HG02588 (cell line): ENCODE data around the gene ZNF57.
"Not testable (repeated sequence)": the region's sequence is repeated elsewhere in the genome, so short reads cannot be mapped to it uniquely, and the experiment has no call there.

Experiments
- ATAC-seq: cut with Tn5 transposase; IDR thresholded peaks from one replicate; pipeline ENCODE4 v1.9.1; 2021; ENCODE audit warnings: mild to moderate bottlenecking, moderate library complexity; ENCODE audit not compliant: unreplicated experiment

Gene ZNF57

DNA sequence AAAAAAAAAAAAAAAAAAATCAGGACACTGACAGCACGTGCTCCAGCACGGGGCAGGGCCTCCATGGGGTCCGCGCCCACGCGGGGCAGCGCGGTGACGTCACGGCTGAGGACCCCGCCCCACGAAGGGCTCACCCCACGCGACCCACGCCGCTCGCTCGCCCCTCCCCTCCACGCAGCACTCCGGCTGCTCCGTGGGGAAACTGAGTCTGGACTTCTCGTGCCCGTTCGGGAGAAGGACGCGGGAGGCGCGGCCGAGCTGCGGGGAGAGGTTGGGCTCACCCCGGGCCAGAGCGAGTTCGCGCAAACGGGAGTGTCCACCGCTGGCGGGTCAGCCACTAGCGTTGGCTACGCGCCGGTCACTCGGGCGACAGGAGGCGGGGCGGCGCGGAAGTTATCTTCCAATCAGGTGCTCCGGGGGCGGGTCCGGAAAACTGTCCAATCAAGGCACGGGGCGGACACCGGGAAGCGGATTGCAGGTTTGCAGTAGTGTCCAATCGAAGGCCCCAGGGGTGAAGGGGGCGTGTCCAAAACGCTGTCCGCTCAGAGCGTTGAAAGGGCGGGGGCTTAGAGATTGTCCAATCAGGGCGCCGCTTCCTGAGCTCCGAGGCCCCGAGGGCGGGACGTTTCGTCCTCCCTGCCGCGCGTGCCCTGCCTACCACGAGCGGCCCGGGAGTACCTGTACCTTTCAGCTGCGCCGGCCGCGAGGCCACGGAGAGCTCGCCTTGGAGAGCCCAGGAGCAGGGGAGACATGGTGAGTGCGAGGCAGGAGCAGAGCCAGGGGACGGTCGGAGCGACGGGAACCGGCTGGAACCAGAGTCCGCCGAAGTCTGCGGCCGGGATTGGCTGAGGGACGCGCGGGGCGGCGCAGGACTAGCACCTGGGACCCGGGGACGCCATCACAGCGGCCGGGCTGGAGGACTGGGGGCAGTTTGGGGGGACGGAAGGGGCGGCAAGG is at the start of gene ZNF57:
TSS of gene ZNF57 (plus strand) at position 633 of the 957 bp plus-strand sequence. CDS start at position 751, 118 bp downstream.
- peak; percentile 90 for ATAC-seq

DNA sequence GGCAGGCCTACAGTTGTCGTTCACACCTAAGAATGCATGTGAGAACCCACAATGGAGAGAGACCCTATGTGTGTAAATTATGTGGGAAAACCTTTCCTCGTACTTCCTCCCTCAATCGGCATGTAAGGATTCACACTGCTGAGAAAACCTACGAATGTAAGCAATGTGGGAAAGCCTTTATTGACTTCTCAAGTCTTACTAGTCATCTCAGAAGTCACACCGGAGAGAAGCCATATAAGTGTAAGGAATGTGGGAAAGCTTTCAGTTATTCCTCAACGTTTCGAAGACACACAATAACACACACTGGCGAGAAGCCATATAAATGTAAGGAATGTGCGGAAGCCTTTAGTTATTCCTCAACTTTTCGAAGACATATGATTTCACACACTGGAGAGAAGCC is 48.1 kb upstream of the ZNF57 start:
- ATAC-seq: no peak

DNA sequence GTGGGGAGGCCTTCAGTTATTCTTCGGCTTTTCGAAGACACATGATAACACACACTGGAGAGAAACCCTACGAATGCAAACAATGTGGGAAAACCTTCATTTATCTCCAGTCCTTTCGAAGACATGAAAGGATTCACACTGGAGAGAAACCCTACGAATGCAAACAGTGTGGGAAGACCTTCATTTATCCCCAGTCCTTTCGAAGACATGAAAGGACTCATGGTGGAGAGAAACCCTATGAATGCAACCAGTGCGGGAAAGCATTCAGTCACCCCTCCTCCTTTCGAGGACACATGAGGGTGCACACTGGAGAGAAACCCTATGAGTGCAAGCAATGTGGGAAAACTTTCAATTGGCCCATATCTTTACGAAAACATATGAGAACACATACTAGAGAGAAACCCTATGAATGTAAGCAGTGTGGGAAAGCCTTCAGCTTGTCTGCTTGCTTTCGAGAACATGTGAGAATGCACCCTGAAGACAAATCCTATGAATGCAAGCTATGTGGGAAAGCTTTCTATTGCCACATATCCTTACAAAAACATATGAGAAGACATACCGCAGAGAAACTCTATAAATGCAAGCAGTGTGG is 47.6 kb upstream of the ZNF57 start:
- ATAC-seq: no peak

DNA sequence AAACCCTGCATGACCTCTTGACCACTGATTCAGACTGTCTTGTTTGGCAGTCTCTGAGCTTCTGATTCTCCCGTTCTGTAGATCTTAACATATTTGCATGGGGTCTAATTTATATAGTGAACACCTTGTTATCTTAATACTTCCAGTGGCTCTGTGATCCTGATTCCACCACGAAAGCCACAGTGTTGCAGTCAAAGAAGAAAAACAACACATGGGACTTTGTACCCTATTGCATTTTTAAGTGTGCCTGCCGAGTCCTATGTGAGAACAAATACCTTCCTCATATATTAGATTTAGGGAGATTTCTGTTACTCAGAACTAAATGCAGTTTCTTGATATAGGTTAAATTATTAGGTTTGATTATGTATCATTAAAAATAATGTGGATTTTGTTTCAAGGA is 45.9 kb upstream of the ZNF57 start:
- no peak for ATAC-seq

DNA sequence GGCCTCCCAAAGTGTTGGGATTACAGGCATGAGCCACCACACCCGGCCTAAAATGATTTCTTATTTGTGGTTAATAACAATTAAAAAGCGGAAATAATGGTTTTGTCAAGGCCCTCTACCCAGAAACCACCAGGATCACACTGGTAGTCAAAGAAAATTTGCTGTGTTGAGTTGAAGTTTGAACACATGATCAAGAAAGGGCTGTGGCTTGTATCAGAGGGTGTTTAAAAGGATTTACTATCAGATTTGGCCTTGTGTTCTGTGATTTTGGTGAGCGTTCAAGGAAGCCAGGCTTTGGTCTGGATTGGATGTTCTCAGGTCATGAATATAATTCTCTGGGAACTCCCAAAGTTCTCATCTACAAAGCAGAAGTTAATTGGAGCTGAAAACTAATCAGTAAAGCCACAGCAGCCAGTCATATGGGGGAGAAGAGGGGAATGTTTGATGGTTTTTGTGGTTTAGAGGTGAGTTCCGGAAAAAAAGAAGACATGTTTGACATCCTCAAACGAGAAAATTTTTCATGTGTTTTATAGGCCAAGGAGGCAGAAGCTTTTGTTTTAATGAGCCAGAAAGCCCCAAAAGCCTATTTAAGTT is 44.2 kb upstream of the ZNF57 start:
- ATAC-seq: no peak

DNA sequence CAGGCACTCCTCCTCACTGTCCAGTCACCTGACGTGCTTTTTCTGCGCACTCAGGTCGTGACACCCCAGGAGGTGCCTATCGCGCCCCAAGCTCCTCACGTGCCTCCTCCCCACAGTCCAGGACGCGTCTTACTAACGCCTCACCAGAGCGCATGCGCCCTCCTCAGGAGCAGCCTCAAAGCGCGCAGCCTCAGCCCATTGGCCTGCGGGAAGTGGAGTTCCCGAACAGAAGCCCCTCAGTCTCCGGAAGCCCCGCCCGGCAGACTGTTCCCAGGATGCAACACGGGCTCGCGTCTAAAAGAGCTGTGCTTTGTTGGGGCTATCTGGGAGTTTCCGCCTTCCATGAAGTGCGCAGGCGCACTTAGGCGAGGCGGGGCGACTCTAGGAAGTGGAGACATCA is 41.9 kb upstream of the ZNF57 start:
- ATAC-seq: no peak

DNA sequence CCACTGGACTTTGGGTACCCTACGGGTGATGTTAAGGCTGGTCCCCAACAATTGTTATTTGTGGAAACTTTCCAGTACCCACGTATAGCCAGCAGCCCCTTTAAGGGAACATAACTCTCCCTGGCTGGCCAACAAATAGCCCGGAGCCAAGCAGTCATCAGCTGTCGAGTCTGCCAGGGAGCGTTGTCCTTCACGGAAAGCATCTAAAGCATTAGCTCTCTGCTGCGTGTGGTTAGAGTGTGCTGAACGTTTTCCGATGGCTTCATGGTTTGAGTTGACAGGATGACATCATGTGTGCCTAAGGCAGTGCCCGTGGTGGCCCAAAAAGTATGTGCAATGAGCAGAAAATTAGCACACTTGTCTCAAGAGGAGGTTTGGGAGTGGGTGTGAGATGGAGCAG is 36.9 kb upstream of the ZNF57 start:
- no peak for ATAC-seq

DNA sequence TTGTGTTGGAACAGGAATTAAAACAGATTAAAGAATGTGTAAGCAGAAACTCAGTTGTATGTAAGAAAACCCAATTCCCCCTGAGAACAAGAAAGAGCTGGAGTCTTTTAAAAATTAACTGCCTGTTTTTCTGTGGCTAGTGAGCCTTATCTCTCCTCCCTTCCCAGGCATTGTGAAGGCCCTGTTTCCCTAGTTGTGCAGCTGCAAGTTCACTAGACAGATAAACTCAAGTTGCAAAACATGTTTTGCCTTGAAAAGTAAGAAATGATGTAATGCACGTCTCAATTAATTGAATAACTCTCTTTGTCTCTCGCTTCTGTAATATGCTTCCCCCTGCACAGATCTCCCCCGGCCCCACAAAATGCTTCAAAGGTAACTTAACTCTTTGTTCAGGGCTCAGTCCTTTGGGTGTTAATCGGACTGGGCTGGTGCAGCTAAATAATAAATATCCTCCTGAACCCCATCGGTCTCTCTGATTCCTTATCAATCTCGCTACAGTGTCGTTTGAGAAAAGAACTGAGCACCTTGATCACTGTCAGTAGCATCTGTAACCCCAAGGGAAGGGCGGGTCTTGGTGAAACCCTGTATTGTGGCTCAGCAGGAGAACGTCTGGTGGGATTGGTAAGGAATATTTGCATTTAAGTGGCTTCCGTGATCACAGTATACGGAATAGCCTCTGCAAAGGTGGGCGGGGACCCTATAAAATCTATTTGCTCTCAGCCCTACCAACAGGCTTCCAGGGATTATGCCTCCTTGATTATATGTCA is 35.2 kb upstream of the ZNF57 start:
- no peak for ATAC-seq

DNA sequence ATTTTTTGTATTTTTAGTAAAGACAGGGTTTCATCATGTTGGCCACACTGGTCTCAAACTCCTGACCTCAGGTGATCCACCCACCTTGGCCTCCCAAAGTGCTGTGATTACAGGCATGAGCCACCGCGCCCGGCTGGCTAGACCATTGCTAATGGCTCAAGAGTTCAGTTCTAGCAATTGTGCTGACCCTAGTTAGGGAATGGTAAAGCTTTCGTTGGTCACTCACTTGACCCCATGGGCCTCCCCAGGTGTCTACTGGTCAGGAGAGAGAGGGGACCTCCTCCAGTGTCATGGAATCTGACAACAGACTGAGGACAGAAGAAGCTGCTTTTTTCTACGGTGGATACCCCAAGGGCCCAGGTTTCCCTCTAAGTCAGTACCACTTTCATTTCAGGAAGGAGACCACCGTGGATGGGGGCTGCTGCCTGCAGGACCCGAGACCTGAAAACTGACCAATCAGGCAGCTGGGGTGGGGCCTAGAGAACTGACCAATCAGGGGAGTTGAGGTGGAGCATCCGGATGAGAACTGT is 34.2 kb upstream of the ZNF57 start:
- ATAC-seq: no peak

DNA sequence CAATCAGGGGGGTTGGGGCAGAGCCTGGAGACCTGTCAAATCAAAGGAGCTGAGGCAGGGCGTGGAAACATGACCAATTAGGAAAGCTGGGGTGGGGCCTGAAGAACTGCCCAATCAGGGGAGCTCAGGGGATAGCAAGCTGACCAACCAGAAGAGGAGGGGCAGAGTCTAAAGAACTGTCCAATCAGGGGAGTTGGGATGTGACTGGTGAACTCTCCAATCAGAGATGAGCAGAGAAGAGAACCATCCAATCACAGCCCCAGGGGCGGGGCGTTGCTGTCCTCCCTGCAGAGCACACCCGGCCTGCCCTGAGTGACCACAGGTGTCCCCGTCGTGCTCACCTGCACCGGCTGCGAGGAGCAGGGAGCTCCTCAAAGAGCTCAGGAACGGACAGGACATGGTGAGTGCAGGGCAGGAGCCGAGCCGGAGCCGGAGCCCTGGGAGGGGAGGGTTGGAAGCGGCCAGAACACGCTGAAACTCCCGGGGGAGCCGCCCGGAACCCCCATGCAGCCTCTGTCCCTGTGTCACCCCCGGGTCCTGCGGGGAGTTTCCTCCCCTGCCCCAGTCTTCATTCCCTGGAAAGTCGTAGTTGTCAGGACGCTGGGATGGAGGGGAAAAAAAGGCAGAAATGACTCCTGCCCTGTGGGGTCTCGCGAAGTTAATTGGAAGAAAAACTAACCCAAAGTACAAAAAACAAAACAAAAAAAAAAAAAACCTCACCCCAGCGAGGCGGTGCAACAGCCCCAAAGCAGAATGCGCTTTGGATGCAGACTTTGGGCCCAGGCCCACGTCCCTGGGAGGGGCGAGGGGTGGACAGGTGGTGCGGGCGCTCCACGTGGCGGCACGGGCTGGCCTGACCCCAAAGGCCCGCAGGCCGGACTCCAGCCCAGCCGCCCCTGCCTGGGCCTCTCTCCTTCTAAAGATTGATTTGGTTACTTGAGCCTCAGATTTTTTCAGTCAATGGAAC is 33.4 kb upstream of the ZNF57 start, which contains the start of gene ZNF556:
TSS of gene ZNF556 (plus strand) at position 311 of the 967 bp plus-strand sequence. CDS start at position 398, 87 bp downstream.
- ATAC-seq: no peak

DNA sequence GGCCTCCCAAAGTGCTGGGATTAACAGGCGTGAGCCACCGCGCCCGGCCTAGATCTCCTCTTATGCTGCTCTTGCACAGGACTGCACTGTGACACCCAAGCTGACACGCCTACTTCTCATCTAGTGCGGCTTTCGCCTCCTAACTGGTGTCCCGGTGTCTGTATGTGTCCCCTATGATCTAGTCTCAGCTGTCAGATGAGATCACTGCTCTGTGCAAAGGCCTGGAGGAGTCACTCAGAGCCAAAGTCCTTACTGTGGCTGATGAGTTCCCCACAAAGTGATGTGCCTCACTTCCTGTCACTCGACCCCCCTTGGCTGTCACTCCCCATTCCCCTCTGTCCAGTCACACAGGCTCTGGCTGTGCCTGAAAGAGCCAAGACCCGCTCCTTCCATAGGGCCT is 31.1 kb upstream of the ZNF57 start:
- no peak for ATAC-seq

DNA sequence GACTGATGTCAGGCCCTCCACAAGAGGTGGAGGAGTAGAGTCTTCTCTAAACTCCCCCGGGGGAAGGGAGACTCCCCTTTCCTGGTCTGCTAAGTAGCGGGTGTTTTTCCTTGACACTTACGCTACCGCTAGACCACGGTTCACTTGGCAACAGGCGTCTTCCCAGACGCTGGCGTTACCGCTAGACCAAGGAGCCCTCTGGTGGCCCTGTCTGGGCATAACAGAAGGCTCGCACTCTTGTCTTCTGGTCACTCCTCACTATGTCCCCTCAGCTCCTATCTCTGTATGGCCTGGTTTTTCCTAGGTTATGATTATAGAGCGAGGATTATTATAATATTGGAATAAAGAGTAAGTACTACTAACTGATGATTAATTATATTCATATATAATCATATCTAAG is 28.6 kb upstream of the ZNF57 start:
- not testable (repeated sequence) for ATAC-seq

DNA sequence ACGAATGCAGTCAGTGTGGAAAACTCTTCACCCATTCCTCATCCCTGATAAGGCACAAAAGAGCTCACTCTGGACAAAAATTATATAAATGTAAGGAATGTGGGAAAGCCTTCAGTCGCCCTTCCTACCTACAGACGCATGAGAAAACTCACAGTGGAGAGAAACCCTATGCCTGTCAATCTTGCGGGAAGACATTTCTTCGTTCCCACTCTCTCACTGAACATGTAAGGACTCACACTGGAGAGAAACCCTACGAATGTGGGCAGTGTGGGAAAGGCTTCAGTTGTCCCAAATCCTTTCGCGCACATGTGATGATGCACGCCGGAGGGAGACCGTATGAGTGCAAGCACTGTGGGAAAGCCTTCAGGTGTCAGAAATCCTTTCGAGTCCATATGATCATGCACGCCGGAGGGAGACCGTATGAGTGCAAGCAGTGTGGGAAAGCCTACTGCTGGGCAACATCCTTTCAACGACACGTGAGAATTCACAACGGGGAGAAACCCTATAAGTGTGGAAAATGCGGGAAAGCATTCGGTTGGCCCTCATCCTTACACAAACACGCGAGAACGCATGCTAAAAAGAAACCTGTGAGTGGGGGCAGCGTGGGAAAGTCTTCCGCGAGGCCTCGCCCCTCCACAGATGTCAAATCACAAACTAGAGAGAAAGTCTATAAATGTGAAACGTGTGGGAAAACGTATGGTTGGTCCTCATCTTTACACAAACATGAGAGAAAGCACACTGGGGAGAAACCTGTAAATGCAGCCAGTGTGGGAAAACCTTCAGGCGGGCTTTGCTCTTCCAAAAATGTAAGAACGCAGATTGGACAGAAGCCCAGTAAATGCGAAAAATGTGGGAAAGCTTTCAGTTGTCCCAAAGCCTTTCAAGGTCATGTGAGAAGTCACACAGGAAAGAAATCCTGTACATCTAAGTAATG is 23.1 kb upstream of the ZNF57 start:
- no peak for ATAC-seq

DNA sequence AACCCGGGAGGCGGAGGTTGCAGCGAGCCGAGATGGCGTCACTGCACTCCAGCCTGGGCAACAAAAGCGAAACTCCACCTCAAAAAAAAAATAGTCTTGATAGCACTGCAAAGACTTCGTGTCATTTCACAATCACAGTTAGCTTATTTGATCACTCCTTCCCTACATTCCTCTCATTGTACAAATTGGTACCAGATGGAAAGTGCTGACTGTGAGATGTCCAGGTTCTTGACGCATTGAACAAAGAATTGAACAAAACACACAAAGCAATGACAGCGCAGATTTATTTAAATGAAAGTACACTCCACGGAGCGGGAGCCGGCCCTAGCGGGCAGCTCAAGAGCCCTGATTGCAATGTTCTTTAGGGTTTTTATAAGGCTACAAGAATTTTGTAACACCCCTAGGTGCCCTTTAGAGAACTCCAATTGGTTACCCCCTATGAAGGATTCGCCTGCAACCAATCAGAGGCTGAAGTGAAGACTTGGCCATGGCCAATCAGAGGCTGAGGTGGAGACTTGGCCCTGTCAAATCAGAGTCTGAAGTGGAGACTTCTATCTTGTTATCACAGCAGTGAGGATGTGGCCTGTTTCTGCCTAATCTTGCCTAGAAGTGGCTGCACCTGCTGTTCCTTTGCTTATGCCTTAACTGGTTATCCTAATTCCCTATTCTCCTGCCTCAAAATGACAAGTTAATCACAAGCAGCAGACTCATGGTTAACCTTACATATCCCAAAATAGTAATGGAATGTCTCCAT is 16.9 kb upstream of the ZNF57 start:
- no peak for ATAC-seq

DNA sequence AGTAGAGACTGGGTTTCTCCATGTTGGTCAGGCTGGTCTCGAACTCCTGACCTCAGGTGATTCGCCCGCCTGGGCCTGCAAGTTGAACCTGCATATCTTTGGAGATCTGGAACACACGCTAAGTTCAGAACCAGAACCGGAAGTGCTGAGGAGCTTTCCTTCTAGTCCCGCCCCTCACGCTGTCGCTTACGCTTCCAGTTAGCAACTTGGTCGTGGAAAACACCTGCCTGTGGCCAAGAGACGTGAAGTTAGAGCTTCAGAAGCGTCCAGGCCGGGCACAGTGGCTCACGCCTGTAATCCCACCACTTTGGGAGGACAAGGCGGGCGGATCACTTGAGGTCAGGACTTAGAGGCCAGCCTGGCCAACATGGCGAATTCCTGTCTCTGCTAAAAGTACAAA is 15.0 kb upstream of the ZNF57 start:
- ATAC-seq: no peak

DNA sequence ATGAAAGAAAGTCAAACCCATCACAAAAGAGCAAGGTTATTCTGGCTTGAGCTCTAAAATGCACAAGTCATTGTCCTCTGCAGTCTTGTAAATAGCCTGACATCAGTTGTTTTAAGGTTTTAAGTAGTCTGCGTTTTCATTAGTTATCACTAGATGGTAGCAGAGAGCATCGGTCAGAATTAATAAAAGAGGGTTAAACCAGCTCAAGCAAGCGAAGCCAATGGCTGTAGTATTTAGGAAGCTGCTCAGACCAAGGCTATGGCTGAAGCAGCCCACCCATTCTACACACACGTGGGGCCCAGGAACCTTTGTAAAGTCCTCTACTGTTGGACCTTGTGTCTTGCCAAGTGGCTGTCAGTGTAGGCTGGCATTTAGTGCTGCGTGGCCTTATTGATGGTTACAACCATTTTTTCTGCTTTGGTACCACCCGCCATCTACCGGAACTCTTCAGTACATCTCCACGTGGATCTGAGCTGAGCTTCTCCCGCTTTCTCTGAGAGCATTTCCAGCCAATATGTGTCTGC is 13.3 kb upstream of the ZNF57 start:
- ATAC-seq: no peak

DNA sequence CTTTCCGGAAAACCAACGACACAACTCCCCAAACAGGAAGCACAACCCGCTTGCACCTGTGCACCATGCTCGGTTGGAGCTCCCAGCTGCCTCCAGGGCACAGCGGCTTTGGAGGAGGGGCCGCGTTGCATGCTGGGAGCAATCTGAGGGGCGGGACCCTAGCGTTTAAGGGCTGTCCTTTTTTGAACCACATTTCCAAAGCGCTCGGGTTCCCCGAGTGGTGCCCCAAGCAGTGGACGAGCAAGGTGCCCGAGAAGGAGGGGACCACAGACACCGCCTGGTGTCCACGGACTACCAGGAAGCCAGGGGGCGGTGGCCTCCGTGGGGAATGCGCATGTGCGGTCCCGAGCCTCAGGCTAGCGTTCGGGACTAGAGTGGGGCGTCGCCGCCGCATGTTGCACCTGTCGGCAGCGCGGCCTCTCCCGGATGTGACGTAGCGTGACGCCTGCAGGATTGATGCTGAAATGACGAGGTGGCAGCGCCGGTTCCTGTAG is 11.9 kb upstream of the ZNF57 start:
- no peak for ATAC-seq
